ENCODE data around the gene SPON1.
"Not testable (repeated sequence)": the region's sequence is repeated elsewhere in the genome, so short reads cannot be mapped to it uniquely, and the experiment has no call there.

DNA sequence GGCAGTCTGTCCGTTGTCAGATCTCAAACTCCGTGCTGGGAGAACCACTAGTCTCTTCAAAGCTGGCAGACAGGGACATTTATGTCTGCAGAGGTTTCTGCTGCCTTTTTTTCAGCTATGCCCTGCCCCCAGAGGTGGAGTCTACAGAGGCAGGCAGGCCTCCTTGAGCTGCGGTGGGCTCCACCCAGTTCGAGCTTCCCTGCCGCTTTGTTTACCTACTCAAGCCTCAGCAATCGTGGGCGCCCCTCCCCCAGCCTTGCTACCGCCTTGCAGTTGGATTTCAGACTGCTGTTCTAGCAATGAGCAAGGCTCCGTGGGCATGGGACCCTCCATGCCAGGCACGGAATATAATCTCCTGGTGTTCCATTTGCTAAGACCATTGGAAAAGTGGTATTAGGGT is 23.7 kb upstream of the SPON1 start:
- TF ChIP-seq, protein P1, sequence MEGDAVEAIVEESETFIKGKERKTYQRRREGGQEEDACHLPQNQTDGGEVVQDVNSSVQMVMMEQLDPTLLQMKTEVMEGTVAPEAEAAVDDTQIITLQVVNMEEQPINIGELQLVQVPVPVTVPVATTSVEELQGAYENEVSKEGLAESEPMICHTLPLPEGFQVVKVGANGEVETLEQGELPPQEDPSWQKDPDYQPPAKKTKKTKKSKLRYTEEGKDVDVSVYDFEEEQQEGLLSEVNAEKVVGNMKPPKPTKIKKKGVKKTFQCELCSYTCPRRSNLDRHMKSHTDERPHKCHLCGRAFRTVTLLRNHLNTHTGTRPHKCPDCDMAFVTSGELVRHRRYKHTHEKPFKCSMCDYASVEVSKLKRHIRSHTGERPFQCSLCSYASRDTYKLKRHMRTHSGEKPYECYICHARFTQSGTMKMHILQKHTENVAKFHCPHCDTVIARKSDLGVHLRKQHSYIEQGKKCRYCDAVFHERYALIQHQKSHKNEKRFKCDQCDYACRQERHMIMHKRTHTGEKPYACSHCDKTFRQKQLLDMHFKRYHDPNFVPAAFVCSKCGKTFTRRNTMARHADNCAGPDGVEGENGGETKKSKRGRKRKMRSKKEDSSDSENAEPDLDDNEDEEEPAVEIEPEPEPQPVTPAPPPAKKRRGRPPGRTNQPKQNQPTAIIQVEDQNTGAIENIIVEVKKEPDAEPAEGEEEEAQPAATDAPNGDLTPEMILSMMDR (IDR thresholded peaks at IDR 0.05; ENCODE audit: borderline replicate concordance, extremely low read depth, low read length, poor library complexity, severe bottlenecking): not testable (repeated sequence)
- not testable (repeated sequence) for TF ChIP-seq EZH2 (IDR thresholded peaks at IDR 0.05; ENCODE audit: borderline replicate concordance, low read depth, low read length, severe bottlenecking)
